SU-DHL-6 (cell line): ENCODE data around the gene KLK11.

Experiments used
- EZH2phosphoT487 ChIP-seq: fragments of 200-600 bp; sonication (generic), shearing (Covaris generic); conservative IDR thresholded peaks from 2 replicates; pipeline ENCODE4 v1.6.1; 2018; ENCODE audit warnings: mild to moderate bottlenecking, antibody characterized with exemption, low read length, moderate library complexity, mixed read lengths
- TF ChIP-seq, protein P1 (sequence below): fragments of 200-600 bp; sonication (generic); IDR thresholded peaks from one replicate; pipeline ENCODE4 v1.5.1; 2017; ENCODE audit warnings: antibody characterized with exemption, mild to moderate bottlenecking, low read length, moderate library complexity; ENCODE audit not compliant: insufficient read depth, poor library complexity, severe bottlenecking

DNA sequence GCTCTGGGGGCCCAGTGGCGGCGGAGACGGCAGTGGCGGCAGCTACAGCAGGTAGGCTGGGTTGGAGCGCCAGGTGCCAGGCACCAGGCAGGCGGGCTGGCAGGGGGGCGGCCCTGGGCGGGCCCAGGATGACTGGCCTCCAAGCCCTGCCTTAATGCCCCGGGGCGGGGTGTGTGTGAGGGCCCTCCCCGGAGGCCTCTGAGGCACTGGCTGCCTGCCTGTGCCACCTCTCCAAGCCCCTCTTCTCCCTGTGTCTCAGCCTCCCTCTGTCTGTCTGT is at the start of gene KLK11:
- TF ChIP-seq, protein P1, sequence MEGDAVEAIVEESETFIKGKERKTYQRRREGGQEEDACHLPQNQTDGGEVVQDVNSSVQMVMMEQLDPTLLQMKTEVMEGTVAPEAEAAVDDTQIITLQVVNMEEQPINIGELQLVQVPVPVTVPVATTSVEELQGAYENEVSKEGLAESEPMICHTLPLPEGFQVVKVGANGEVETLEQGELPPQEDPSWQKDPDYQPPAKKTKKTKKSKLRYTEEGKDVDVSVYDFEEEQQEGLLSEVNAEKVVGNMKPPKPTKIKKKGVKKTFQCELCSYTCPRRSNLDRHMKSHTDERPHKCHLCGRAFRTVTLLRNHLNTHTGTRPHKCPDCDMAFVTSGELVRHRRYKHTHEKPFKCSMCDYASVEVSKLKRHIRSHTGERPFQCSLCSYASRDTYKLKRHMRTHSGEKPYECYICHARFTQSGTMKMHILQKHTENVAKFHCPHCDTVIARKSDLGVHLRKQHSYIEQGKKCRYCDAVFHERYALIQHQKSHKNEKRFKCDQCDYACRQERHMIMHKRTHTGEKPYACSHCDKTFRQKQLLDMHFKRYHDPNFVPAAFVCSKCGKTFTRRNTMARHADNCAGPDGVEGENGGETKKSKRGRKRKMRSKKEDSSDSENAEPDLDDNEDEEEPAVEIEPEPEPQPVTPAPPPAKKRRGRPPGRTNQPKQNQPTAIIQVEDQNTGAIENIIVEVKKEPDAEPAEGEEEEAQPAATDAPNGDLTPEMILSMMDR, result no peak
- TF ChIP-seq EZH2phosphoT487, result no peak
